Activated naive CD4-positive, alpha-beta T cell treated with Interleukin-2 at 50 U/mL for 16 hours (primary cell): ENCODE results near the gene EMC7.
"Not testable (repeated sequence)": the region's sequence is repeated elsewhere in the genome, so short reads cannot be mapped to it uniquely, and the experiment has no call there.

ENCODE experiments used
- DNase-seq: peaks from one replicate; pipeline ENCODE4 v3.0.0-alpha.2; 2020

The EMC7 gene

DNA sequence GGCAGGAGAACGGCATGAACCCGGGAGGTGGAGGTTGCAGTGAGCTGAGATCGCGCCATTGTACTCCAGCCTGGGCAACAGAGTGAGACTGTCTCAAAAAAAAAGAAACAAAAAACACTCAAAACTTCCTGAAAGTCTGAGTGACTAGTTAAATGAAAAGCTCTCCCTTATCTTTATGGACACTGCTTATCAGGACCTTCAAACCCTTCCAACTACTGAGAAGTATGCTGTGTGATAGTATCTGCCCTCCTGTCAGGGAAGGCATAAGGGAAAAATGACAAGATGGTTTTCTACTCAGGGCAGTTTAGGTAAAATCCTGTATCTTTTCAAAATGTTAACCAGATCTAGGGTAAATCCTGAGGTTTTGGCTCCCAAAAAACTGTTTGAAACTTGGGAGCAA, 21.8 kb downstream of the EMC7 start:
- no peak for DNase-seq

GRCh38 chr15:34078900-34079299, 22.8 kb downstream of the EMC7 start:
- DNase-seq, result no peak

DNA sequence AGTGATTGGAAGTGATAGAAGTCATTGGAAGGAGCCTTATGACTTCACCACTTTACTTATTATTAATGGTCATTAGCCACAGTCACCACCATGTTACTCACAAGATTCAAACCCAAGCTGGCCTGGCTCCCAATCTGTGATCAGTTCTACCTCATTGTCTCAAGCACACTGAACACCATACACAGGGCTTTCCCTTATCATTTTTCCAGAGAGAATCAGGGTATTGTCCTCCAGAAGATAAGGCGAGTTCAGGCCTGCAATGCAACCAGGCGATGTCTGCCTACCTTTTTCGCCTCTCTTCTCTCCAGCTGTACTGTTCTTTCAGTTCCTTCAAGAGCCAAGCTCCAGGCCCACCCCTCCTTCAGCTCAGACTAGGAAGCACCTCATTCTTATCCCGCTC, 24.9 kb downstream of the EMC7 start:
- DNase-seq, result no peak

GRCh38 chr15:34070003-34070402, 31.7 kb downstream of the EMC7 start:
- no peak for DNase-seq

GRCh38 chr15:34065941-34066340, 35.7 kb downstream of the EMC7 start:
- no peak for DNase-seq

- DNase-seq, result no peak
Measured at GRCh38 chr15:34065261-34065660, 36.4 kb downstream of the EMC7 start.

GRCh38 chr15:34064438-34064837, 37.2 kb downstream of the EMC7 start:
- DNase-seq, result no peak

DNA sequence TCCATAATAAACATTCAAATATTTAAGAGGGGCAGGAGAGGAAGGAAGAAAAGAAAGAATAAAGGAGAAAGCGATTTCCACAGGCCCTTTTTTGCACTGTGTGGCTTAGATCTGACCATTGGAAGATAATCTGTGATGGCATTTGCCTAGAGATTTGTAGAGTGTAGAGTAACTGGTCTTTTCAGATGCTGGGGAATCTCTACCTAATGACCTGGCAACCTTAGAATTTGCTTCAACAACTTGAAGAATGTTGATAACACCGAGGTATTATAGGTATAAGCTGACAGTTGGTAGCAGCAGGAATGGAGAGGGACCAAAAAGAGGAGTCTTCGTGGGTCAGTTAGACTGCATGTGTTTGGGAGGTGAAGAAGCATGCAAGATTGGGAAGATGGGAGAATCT, 41.7 kb downstream of the EMC7 start:
- no peak for DNase-seq

DNA sequence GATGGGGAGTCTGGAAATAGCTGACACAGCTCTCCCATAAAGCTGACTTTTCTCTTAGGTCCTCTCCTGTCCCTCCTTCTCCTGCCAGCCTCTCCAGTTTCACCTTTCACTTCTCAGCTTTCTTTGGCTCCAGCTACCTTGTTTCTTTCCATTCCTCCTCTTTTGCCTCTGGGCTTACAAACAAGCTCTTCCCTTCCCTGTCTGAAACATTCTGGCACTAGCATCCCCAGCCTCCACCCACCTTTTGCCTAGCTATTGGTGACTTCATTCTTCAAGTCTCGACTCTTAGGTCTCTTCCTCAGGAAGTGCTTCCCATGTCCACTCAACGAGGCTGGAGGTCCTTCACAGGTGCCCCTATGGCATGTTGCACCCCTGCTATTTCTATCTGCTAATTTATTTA, 42.2 kb downstream of the EMC7 start:
- no peak for DNase-seq

GRCh38 chr15:34056911-34057310, 44.8 kb downstream of the EMC7 start:
- DNase-seq, result no peak

DNA sequence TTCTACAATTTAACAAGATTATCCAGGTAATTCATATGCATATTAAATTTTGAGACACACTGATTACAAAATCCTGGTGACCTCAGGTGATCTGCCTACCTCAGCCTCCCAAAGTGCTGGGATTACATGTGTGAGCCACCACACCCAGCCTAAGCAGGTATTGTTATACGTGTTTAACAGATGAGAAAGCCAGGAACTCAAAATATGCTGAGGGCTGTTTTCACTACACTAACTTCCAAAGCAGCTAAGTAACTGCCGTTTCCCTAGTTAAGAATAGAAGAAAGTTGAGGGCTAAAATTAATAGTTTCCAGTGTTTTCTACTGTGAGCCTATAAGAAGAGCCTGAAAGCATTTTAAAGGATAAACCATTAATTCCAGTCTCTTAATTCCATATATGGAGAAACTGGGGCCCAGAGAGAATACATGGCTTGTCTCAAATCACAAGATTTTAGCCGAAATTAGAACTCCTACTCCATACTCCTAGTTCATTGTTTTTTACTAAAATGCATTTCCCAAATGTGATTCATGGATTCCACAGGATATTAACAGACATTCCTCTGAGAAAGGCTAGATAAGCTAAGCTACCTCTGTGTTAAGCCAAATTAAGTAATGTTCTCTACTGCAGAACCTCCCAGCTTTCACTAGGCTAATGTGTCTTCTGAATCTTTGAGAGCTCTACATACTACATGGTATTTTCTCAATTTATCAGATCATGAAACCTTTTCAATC, 45.6 kb downstream of the EMC7 start:
- DNase-seq, result no peak

GRCh38 chr15:34054081-34054707, 47.5 kb downstream of the EMC7 start:
- no peak for DNase-seq

DNA sequence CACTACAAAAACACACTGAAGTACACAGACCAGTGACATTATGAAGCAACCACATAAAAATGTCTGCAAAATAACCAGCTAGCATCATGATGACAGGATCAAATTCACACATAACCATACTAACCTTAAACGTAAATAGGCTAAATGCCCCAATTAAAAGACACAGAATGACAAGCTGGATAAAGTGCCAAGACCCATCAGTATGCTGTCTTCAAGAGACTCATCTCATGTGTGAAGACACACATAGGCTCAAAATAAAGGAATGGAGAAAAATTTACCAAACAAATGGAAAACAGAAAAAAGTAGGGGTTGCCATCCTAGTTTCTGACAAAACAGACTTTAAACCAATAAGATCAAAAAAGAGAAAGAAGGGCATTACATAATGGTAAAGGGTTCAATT, 51.3 kb downstream of the EMC7 start:
- DNase-seq, result not testable (repeated sequence)

- no peak for DNase-seq
Measured at GRCh38 chr15:34049112-34049511, 52.5 kb downstream of the EMC7 start.

- DNase-seq, result no peak
Measured at GRCh38 chr15:34047893-34048775, 53.5 kb downstream of the EMC7 start.

GRCh38 chr15:34046471-34047145, 55.1 kb downstream of the EMC7 start:
- no peak for DNase-seq

DNA sequence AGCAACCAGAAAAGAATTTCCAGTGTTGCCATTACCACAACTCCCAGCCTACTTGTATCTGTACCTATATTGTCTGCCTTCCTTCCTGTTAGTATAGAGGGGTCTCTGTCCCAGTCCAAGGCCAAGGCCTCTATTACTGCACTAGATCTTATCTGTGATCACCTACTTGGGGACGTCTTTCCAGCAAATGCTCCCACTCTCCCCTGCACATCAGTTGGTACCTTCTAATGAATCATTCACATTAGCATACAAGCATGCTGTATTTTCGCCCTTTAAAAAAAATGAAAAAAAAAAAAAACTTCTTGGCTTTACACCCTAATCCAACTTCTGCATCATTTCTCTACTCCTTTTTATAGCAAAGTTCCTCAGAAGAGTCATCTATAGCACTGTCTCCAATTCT, 57.8 kb downstream of the EMC7 start:
- DNase-seq, result no peak

DNA sequence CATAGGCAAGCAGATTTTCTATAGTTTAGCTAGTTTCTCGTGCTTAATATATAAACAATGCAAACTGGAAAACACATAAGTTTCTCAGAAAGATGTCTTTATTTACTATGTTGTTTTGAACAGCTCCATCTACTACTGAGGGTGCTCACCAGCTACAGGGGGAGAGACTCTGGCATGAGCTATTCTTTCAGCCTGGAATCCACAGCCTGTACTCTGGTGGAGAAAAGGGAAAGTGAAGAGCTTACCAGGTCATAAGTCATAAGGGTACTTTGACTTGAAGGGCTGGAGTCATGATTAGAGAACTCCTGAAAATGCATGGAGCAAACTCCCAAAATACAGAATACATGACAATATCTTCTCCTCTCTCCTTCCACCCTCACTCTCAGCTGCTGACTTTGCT, 58.3 kb downstream of the EMC7 start:
- DNase-seq, result no peak

- no peak for DNase-seq
Measured at GRCh38 chr15:34039790-34040113, 61.9 kb downstream of the EMC7 start.

GRCh38 chr15:34038871-34039789, 62.5 kb downstream of the EMC7 start, which contains the start of gene AVEN:
AVEN (minus strand) TSS chr15:34039204; CDS start chr15:34039046, 158 bp downstream.
- peak; percentile 64 for DNase-seq

- DNase-seq, result peak; percentile 76
Measured at GRCh38 chr15:34038023-34038870, 63.4 kb downstream of the EMC7 start.
